Cortex of kidney (tissue), 1 donor: ENCODE data around the gene AATF.

Experiments
- DNase-seq: peaks from one replicate; lab custom pipeline; 2025; lab: John Stamatoyannopoulos, UW

The AATF gene

DNA sequence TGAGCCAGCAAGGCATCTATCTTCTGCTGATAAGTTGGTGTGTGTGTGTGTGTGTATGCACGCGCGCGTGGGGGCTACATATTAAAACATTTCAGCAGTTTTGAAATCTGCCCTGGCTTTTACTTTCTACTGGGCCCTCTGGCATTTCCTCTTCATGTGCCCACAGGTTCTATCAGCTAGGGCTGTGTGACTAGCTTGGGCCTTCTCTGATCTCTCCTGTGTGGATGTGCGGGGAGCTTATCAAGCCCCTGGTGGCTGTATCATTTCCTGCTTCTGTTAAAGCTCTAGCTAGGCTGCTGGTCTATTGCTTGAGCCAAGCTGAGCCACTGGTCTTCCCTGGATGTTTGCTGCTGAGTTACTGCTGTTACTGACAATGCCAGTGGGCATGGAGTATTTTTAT lies 132.5 kb downstream of the AATF start:
- no peak for DNase-seq

DNA sequence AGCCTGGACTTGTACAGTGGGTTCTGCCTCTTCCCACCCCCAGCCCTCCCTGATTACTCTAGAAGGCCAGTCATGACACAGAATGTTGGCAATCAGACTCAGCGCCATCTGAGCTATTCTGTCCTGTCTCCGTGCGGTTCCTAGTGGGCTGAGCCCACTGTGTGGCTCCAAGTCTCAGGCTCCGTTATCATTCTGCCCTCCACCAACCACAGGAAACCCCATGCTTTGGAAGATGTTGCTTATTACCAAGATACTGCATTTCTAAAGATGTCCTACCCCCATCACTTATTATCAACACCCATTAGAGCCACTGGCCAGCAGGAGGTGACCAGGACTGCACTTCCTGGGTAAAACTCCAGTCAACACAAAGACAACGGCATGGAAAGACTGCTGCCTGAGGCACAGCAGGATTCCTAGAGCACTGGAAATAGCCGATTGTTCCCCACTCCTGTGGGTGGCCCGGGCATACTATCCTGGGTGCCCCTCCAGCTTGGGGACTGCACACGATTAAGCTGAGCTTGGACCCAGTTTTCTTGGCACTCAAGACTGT lies 133.6 kb downstream of the AATF start:
- DNase-seq: no peak

DNA sequence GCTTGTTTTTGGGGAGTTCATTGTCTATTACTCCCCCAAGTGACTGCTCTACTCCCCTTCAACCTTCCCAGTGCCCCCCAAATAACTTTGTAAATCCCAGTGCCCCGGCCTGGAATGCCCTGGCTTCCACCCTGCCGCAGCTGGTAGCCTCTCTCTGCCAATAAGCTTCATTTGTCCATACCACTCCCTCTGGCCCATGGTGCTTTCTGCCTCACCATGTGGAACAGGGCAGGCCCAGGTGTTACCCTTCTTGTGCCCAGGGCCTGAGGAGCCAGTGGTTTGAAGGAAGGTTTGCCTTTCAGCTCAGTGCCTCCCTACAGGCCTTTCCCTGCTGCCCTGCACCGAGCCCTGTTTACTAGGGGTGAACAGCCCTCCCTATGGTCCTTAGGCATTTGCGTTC lies 134.2 kb downstream of the AATF start:
- DNase-seq: no peak

DNA sequence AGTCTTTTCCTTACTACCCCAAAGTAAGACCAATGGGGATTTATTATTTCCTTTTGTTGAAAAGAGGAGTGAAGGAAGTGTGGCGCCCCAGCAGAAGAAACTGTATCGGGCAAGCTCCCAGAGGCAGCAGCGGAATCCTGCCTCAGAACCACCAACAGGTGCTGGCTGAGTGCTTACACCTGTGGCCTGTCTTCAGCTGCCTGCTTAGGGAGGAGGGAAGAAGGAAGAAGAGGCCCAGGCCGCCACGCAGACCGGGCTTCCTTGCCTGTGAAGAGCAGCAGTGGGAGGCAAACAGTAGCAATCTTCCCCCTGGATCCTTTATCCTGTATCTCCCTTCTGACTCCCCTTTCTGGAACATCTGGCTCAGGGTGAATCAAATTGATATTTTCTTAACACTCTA lies 134.7 kb downstream of the AATF start:
- DNase-seq: no peak

DNA sequence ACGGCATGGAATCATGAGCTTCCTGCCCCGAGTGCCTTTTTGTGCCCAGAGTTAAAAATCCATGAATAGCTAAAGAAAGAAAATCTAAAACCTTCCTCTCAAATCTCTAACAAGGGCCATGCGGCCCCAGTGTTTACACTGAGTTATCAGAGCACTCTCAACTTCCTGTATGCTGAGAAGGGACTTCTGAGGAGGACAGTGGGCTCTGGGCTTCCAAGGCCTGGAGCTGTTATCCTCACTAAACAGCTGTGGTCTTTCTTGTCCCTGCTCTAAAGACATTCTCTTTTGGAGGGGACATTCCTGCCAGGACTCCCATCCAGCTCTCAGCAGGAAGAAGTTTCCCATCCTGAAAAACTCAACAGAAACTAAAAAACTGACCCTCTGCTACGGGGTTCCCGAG lies 135.6 kb downstream of the AATF start:
- no peak for DNase-seq

DNA sequence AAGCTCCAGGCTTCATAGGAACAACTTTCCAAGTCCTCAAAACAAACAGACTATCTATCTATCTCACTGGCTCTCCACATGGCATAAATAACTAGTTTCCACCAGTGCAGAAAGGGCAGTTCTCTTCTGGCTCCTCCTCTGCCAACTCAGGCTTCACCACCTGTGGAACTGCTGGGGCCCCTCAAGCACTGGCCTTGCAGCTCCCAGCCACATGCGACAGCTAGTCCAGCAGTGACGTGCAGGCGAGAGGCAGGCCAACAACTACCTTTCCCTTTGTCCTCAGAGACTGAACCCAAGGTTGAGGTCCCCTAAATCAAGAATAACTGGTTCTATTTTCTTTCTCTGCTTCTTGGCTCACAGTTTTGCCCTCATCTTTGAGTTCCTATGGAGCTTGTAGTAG lies 137.6 kb downstream of the AATF start:
- DNase-seq: no peak

- DNase-seq: no peak
These were observed 138.2 kb downstream of the AATF start for GRCh38 chr17:37086948-37087347.

DNA sequence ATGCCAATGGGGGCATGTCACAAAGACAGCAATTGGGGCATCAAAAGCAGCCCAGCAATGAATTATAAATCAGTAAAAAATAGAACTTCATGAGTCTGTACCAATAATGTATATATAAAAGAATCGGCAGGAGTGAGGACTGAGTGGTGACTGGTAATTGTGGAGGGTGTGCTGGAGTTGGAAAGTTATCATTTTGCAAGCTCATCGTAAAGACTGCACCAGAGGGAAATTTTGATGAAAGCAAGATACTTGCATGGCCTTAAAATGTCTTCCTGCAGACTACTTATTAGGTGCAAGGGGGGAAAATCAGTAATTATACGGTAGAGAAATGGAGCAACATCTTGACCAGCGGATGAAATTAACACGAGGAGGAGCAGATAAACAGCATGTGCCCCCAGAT lies 138.9 kb downstream of the AATF start:
- DNase-seq: no peak

DNA sequence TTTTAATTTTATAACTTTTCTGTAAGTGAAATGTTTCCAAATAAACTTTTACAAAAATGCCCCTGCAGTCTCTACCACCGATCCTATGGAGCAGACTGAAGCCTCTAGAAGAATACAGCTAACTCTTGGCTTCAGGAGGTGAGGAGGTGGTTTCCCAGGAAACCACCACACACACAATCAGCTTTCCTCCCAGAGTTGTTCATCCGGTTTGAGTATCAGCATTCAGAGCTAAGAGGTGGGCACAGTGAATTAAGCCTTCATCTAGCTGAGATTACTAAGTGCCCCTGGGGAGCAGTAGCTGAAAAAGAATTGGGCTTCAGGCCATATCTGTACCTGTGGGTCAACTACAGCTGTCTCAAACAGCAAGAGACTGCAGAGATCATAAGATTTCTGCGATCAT lies 139.7 kb downstream of the AATF start:
- no peak for DNase-seq

DNA sequence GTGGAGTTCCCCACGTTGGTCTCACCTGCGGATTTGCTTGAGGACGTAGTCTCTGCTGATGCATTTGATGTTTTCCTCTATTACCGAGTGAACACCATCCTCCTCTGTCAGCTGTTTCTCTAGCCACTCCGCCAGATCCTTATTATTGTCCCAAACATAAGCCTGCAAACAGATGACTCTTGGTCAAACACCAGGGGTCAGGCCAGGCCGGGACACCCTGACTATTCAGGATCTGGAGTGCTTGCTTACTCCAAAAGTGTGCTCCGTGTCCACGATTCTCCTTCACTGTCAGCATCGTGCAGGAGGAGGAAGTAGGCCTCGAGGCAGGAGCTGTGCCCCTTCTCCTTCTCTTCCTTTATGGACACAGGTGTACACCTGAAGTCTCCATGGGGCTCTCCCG lies 140.2 kb downstream of the AATF start:
- DNase-seq: no peak

DNA sequence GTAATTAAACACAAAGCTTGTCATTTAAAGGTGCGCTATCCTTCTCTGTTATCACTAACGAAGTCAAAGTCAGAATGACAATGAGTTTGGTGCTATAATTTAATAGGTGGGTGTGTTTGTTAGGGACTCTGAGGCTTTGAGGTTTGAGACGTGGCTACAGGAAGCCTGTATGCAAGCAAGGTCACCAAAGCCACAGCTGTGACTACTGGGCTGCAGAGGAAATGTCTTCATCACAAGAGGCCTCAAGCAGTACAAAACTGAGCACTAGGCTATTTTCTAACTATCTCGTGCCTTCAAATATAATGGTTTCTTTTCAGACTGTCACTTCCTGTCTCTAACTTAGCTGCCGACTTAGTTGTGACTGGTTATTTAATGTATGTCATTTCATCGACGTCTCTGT lies 141.2 kb downstream of the AATF start:
- DNase-seq: no peak

DNA sequence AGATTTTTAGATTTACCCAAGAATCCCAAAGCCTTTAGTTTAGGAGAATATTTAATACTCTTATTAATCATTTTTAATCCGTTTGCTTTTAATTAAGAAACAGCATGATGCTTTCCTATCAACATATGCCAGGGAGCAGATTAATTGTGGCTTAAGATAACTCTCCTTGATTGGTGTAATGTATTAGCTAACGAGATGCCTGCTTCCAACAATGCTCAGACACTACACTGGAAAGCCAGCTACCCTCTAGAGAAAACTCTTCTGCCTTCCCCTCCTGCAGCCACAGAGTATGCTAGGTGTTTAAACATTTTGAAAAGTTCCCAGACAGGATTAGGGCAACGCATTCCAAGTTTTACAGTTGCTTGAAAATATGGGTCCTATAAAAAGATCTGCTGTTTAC lies 142.2 kb downstream of the AATF start:
- no peak for DNase-seq

GRCh38 chr17:37092071-37092470 lies 143.3 kb downstream of the AATF start:
- DNase-seq: no peak

DNA sequence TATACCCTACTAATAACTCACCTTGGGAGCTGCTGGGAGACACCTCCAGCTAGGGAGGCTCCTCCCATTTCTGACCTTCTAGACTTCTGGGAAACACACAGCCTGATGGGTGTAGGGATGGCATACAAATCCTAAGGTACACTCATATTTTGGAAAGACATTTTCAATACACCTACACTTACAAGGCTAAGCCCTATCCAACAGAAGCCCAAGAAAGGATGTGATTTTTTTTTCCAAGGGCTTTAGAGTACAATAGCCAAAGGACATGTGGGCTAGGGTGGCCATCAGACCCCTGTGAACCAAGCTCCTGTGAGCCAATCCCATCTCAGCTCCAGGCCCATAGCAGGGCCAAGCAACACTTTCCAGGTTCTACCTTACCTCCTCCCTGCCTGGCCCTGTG lies 143.9 kb downstream of the AATF start:
- DNase-seq: no peak

GRCh38 chr17:37094391-37094790 lies 145.6 kb downstream of the AATF start:
- DNase-seq: no peak

- no peak for DNase-seq
These were observed 147.3 kb downstream of the AATF start for GRCh38 chr17:37096071-37096470.

DNA sequence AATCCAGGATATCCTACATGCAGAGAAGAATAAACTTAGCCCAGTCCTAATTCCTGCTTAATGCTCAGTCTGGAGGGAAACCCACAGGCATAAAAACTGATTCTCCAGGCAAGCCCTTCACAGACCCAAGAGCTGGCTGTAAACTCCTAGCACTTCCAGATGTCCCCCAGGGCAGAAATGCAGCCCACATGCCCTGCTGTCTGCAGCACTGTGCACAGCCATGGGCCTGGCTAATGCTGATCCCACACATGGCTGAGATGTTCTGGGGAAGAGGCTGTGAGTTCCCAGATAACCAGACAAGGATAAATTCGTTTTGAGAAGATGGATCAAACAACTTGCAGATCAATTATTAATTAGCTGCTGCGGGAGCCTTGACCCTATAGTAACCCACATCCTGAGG lies 148.4 kb downstream of the AATF start:
- DNase-seq: no peak

- DNase-seq: no peak
These were observed 149.4 kb downstream of the AATF start for GRCh38 chr17:37098152-37098551.

- DNase-seq: no peak
These were observed 150.3 kb downstream of the AATF start for GRCh38 chr17:37098910-37099664.

GRCh38 chr17:37100231-37100630 lies 151.5 kb downstream of the AATF start:
- no peak for DNase-seq

DNA sequence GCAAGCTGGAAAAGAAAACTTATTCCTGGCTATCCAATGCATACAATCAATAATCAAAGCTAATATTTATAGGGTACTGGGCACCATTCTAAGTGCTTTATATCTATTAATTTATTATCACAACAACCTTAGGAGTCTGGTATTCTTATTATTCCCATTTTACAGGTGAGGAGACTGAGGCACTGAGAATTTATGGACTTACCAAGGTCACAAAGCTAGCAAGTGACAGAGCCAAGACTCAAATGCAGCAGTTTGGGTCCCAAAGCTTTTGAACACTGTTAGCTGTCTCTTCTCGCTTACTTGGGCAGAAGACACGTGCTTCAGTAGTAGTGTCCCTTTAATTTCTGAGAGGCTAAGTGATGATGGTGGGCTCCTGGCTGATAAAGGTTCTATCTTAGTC lies 152.6 kb downstream of the AATF start:
- DNase-seq: no peak

- no peak for DNase-seq
These were observed 154.5 kb downstream of the AATF start for GRCh38 chr17:37103231-37103630.

GRCh38 chr17:37106049-37106448 lies 157.3 kb downstream of the AATF start:
- no peak for DNase-seq
